ENCODE measurements around the gene P4HB.

P4HB gene

GRCh38 chr17:81821147-81821546 lies 39.2 kb downstream of the P4HB start:
- no peaks in the 10 kb centered on the region for H3K9me3 Mint-ChIP-seq
- H3K4me3 Mint-ChIP-seq = no peak overlapping the region
- ATAC-seq (peak; percentile 51), DNase-seq (ENCODE audit: low spot score in 2 of 2) (no peak)
- no peak overlapping the region for H3K27ac Mint-ChIP-seq
- H3K4me1 Mint-ChIP-seq = peaks cover 19% of the 10 kb centered on the region
- peaks cover under 1% of the 10 kb centered on the region for H3K36me3 Mint-ChIP-seq

- ATAC-seq (no peak), DNase-seq (ENCODE audit: low spot score in 2 of 2) (no peak)
- no peak overlapping the region for H3K27ac Mint-ChIP-seq
- no peak overlapping the region for H3K4me3 Mint-ChIP-seq
- no peaks in the 10 kb centered on the region for H3K9me3 Mint-ChIP-seq
- peaks cover 15% of the 10 kb centered on the region for H3K4me1 Mint-ChIP-seq
- no peaks in the 10 kb centered on the region for H3K36me3 Mint-ChIP-seq
These were observed 40.6 kb downstream of the P4HB start for GRCh38 chr17:81819708-81820107.

- Mint-ChIP-seq H3K36me3 (no peaks in the 10 kb centered on the region), H3K27ac (peak overlapping the region; percentile 41), H3K9me3 (no peaks in the 10 kb centered on the region), H3K4me3 (no peak overlapping the region), H3K4me1 (peaks cover 15% of the 10 kb centered on the region)
- DNase-seq (ENCODE audit: low spot score in 2 of 2) (no peak), ATAC-seq (no peak)
These were observed 42.6 kb downstream of the P4HB start for GRCh38 chr17:81817758-81818147.

GRCh38 chr17:81815646-81815986 lies 44.7 kb downstream of the P4HB start:
- no peak overlapping the region for H3K4me3 Mint-ChIP-seq
- no peak overlapping the region for H3K27ac Mint-ChIP-seq
- H3K36me3 Mint-ChIP-seq = no peaks in the 10 kb centered on the region
- H3K9me3 Mint-ChIP-seq = no peaks in the 10 kb centered on the region
- H3K4me1 Mint-ChIP-seq = peaks cover 6% of the 10 kb centered on the region
- no peak for ATAC-seq
- no peak for DNase-seq (ENCODE audit: low spot score in 2 of 2)

GRCh38 chr17:81814748-81815645 lies 45.3 kb downstream of the P4HB start:
- no peak overlapping the region for H3K4me3 Mint-ChIP-seq
- ATAC-seq (no peak), DNase-seq (ENCODE audit: low spot score in 2 of 2) (no peak)
- H3K9me3 Mint-ChIP-seq = no peaks in the 10 kb centered on the region
- H3K27ac Mint-ChIP-seq = no peak overlapping the region
- H3K4me1 Mint-ChIP-seq = peaks cover 6% of the 10 kb centered on the region
- H3K36me3 Mint-ChIP-seq = no peaks in the 10 kb centered on the region

- H3K4me1 Mint-ChIP-seq = peaks cover 13% of the 10 kb centered on the region
- no peaks in the 10 kb centered on the region for H3K9me3 Mint-ChIP-seq
- no peak overlapping the region for H3K4me3 Mint-ChIP-seq
- no peaks in the 10 kb centered on the region for H3K36me3 Mint-ChIP-seq
- no peak overlapping the region for H3K27ac Mint-ChIP-seq
- ATAC-seq = no peak
- DNase-seq (ENCODE audit: low spot score in 2 of 2) = no peak
These were observed 46.3 kb downstream of the P4HB start for GRCh38 chr17:81813861-81814683.

GRCh38 chr17:81813371-81813684 lies 47.0 kb downstream of the P4HB start:
- Mint-ChIP-seq H3K36me3 (no peaks in the 10 kb centered on the region), H3K4me3 (no peak overlapping the region), H3K4me1 (peaks cover 13% of the 10 kb centered on the region), H3K9me3 (no peaks in the 10 kb centered on the region), H3K27ac (no peak overlapping the region)
- ATAC-seq (no peak), DNase-seq (ENCODE audit: low spot score in 2 of 2) (no peak)

GRCh38 chr17:81812571-81813370 lies 47.6 kb downstream of the P4HB start:
- Mint-ChIP-seq H3K4me1 (peaks cover 12% of the 10 kb centered on the region), H3K27ac (no peak overlapping the region), H3K4me3 (no peak overlapping the region), H3K36me3 (no peaks in the 10 kb centered on the region), H3K9me3 (no peaks in the 10 kb centered on the region)
- DNase-seq (ENCODE audit: low spot score in 2 of 2) (no peak), ATAC-seq (no peak)

- ATAC-seq = no peak
- Mint-ChIP-seq H3K27ac (no peak overlapping the region), H3K4me3 (no peak overlapping the region), H3K4me1 (peaks cover 7% of the 10 kb centered on the region), H3K36me3 (no peaks in the 10 kb centered on the region), H3K9me3 (no peaks in the 10 kb centered on the region)
- DNase-seq (ENCODE audit: low spot score in 2 of 2) = no peak
These were observed 48.4 kb downstream of the P4HB start for GRCh38 chr17:81811705-81812570.

GRCh38 chr17:81810892-81811704 lies 49.2 kb downstream of the P4HB start:
- H3K36me3 Mint-ChIP-seq = no peaks in the 10 kb centered on the region
- ATAC-seq (no peak), DNase-seq (ENCODE audit: low spot score in 2 of 2) (no peak)
- H3K27ac Mint-ChIP-seq = no peak overlapping the region
- H3K4me1 Mint-ChIP-seq = peaks cover 7% of the 10 kb centered on the region
- H3K4me3 Mint-ChIP-seq = no peak overlapping the region
- no peaks in the 10 kb centered on the region for H3K9me3 Mint-ChIP-seq

GRCh38 chr17:81810476-81810875 lies 49.9 kb downstream of the P4HB start:
- Mint-ChIP-seq H3K9me3 (no peaks in the 10 kb centered on the region), H3K27ac (no peak overlapping the region), H3K4me3 (no peak overlapping the region), H3K36me3 (no peaks in the 10 kb centered on the region), H3K4me1 (peaks cover 7% of the 10 kb centered on the region)
- ATAC-seq (no peak), DNase-seq (ENCODE audit: low spot score in 2 of 2) (no peak)

- Mint-ChIP-seq H3K4me3 (no peak overlapping the region), H3K9me3 (no peaks in the 10 kb centered on the region), H3K27ac (peak overlapping the region; percentile 64), H3K4me1 (peaks cover 7% of the 10 kb centered on the region), H3K36me3 (no peaks in the 10 kb centered on the region)
- DNase-seq (ENCODE audit: low spot score in 2 of 2) (no peak), ATAC-seq (no peak)
These were observed 50.8 kb downstream of the P4HB start for GRCh38 chr17:81809556-81809998.

- Mint-ChIP-seq H3K9me3 (no peaks in the 10 kb centered on the region), H3K4me1 (peaks cover 7% of the 10 kb centered on the region), H3K4me3 (no peak overlapping the region), H3K36me3 (no peaks in the 10 kb centered on the region), H3K27ac (peak overlapping the region; percentile 64)
- no peak for DNase-seq (ENCODE audit: low spot score in 2 of 2)
- ATAC-seq = peak; percentile 35
These were observed 51.4 kb downstream of the P4HB start for GRCh38 chr17:81808778-81809555.

Data from stimulated activated effector memory CD8-positive, alpha-beta T cell treated with anti-CD3 and anti-CD28 coated beads, Interleukin-12 subunit alpha, Interleukin-12 subunit beta, amount 100 ng/mL, for 72 hours (primary cell).